ENCODE results near the gene FOXL3.
"Not testable (repeated sequence)": the region's sequence is repeated elsewhere in the genome, so short reads cannot be mapped to it uniquely, and the experiment has no call there.

The FOXL3 gene

GRCh38 chr7:292226-292625 is 2.3 kb downstream of the FOXL3 start:
- Histone ChIP-seq H3K9me3 (ENCODE audit: control insufficient read depth, low read length) (peaks cover 5% of the 10 kb centered on the region), H3K4me3 (ENCODE audit: extremely low read depth, insufficient read depth, low read length, poor library complexity, severe bottlenecking) (no peak overlapping the region), H3K36me3 (ENCODE audit: control insufficient read depth, insufficient read depth, low read length) (no peaks in the 10 kb centered on the region), H3K27ac (ENCODE audit: low read depth, low read length, severe bottlenecking) (no peak overlapping the region), H3K4me1 (ENCODE audit: control insufficient read depth, insufficient read depth, low read length, poor library complexity, severe bottlenecking) (no peaks in the 10 kb centered on the region)
- WGBS, 2 experiments (ENCODE audit: insufficient coverage in 2 of 2) = 86 to 89% methylated on average over 4 of the region's 7 CpGs

GRCh38 chr7:292826-293225 is 2.9 kb downstream of the FOXL3 start:
- H3K27ac ChIP-seq (ENCODE audit: low read depth, low read length, severe bottlenecking) = no peak overlapping the region

GRCh38 chr7:293681-294439 is 3.9 kb downstream of the FOXL3 start:
- WGBS, 2 experiments (ENCODE audit: insufficient coverage in 2 of 2) = 86 to 90% methylated on average over 16 to 23 of the region's 23 CpGs
- peaks cover 5% of the 10 kb centered on the region for H3K9me3 ChIP-seq (ENCODE audit: control insufficient read depth, low read length)

More at GRCh38 chr7:292826-293225, 2.9 kb downstream of the FOXL3 start:
- Histone ChIP-seq H3K4me3 (ENCODE audit: extremely low read depth, insufficient read depth, low read length, poor library complexity, severe bottlenecking) (no peak overlapping the region), H3K36me3 (ENCODE audit: control insufficient read depth, insufficient read depth, low read length) (no peaks in the 10 kb centered on the region), H3K9me3 (ENCODE audit: control insufficient read depth, low read length) (peaks cover 5% of the 10 kb centered on the region), H3K4me1 (ENCODE audit: control insufficient read depth, insufficient read depth, low read length, poor library complexity, severe bottlenecking) (no peaks in the 10 kb centered on the region)
- 86 to 89% methylated on average over 7 to 15 of the region's 15 CpGs for WGBS, 2 experiments (ENCODE audit: insufficient coverage in 2 of 2)

GRCh38 chr7:294440-295154 is 4.6 kb downstream of the FOXL3 start:
- H3K27ac ChIP-seq (ENCODE audit: low read depth, low read length, severe bottlenecking) = no peak overlapping the region
- no peaks in the 10 kb centered on the region for H3K4me1 ChIP-seq (ENCODE audit: control insufficient read depth, insufficient read depth, low read length, poor library complexity, severe bottlenecking)
- no peaks in the 10 kb centered on the region for H3K9me3 ChIP-seq (ENCODE audit: control insufficient read depth, low read length)
- H3K36me3 ChIP-seq (ENCODE audit: control insufficient read depth, insufficient read depth, low read length) = no peaks in the 10 kb centered on the region
- no peak overlapping the region for H3K4me3 ChIP-seq (ENCODE audit: extremely low read depth, insufficient read depth, low read length, poor library complexity, severe bottlenecking)
- 95 to 96% methylated on average over 21 to 23 of the region's 25 CpGs for WGBS, 2 experiments (ENCODE audit: insufficient coverage in 2 of 2)

More at GRCh38 chr7:293681-294439, 3.9 kb downstream of the FOXL3 start:
- H3K4me3 ChIP-seq (ENCODE audit: extremely low read depth, insufficient read depth, low read length, poor library complexity, severe bottlenecking) = no peak overlapping the region
- no peaks in the 10 kb centered on the region for H3K36me3 ChIP-seq (ENCODE audit: control insufficient read depth, insufficient read depth, low read length)
- H3K27ac ChIP-seq (ENCODE audit: low read depth, low read length, severe bottlenecking) = no peak overlapping the region
- H3K4me1 ChIP-seq (ENCODE audit: control insufficient read depth, insufficient read depth, low read length, poor library complexity, severe bottlenecking) = no peaks in the 10 kb centered on the region

- H3K36me3 ChIP-seq (ENCODE audit: control insufficient read depth, insufficient read depth, low read length) = no peaks in the 10 kb centered on the region
- 91 to 92% methylated on average over 23 to 26 of the region's 27 CpGs for WGBS, 2 experiments (ENCODE audit: insufficient coverage in 2 of 2)
- H3K9me3 ChIP-seq (ENCODE audit: control insufficient read depth, low read length) = no peaks in the 10 kb centered on the region
- no peak overlapping the region for H3K4me3 ChIP-seq (ENCODE audit: extremely low read depth, insufficient read depth, low read length, poor library complexity, severe bottlenecking)
- H3K27ac ChIP-seq (ENCODE audit: low read depth, low read length, severe bottlenecking) = no peak overlapping the region
- H3K4me1 ChIP-seq (ENCODE audit: control insufficient read depth, insufficient read depth, low read length, poor library complexity, severe bottlenecking) = no peaks in the 10 kb centered on the region
These were observed 5.5 kb downstream of the FOXL3 start for GRCh38 chr7:295155-296154.

- WGBS, 2 experiments (ENCODE audit: insufficient coverage in 2 of 2) = 87 to 88% methylated on average over 12 to 15 of the region's 20 CpGs
- Histone ChIP-seq H3K27ac (ENCODE audit: low read depth, low read length, severe bottlenecking) (no peak overlapping the region), H3K36me3 (ENCODE audit: control insufficient read depth, insufficient read depth, low read length) (no peaks in the 10 kb centered on the region), H3K9me3 (ENCODE audit: control insufficient read depth, low read length) (no peaks in the 10 kb centered on the region), H3K4me3 (ENCODE audit: extremely low read depth, insufficient read depth, low read length, poor library complexity, severe bottlenecking) (no peak overlapping the region), H3K4me1 (ENCODE audit: control insufficient read depth, insufficient read depth, low read length, poor library complexity, severe bottlenecking) (no peaks in the 10 kb centered on the region)
These were observed 6.5 kb downstream of the FOXL3 start for GRCh38 chr7:296373-296945.

GRCh38 chr7:297141-297540 is 7.2 kb downstream of the FOXL3 start:
- H3K4me3 ChIP-seq (ENCODE audit: extremely low read depth, insufficient read depth, low read length, poor library complexity, severe bottlenecking); H3K27ac ChIP-seq (ENCODE audit: low read depth, low read length, severe bottlenecking); H3K9me3 ChIP-seq (ENCODE audit: control insufficient read depth, low read length); H3K4me1 ChIP-seq (ENCODE audit: control insufficient read depth, insufficient read depth, low read length, poor library complexity, severe bottlenecking); H3K36me3 ChIP-seq (ENCODE audit: control insufficient read depth, insufficient read depth, low read length): not testable (repeated sequence)
- 93 to 96% methylated on average over 14 to 18 of the region's 24 CpGs for WGBS, 2 experiments (ENCODE audit: insufficient coverage in 2 of 2)

- H3K36me3 ChIP-seq (ENCODE audit: control insufficient read depth, insufficient read depth, low read length) = no peaks in the 10 kb centered on the region
- WGBS, 2 experiments (ENCODE audit: insufficient coverage in 2 of 2) = 89 to 90% methylated on average over 21 to 23 of the region's 24 CpGs
- no peaks in the 10 kb centered on the region for H3K9me3 ChIP-seq (ENCODE audit: control insufficient read depth, low read length)
- H3K4me3 ChIP-seq (ENCODE audit: extremely low read depth, insufficient read depth, low read length, poor library complexity, severe bottlenecking) = no peak overlapping the region
- no peak overlapping the region for H3K27ac ChIP-seq (ENCODE audit: low read depth, low read length, severe bottlenecking)
- H3K4me1 ChIP-seq (ENCODE audit: control insufficient read depth, insufficient read depth, low read length, poor library complexity, severe bottlenecking) = no peaks in the 10 kb centered on the region
These were observed 7.8 kb downstream of the FOXL3 start for GRCh38 chr7:297611-298374.

- Histone ChIP-seq H3K4me1 (ENCODE audit: control insufficient read depth, insufficient read depth, low read length, poor library complexity, severe bottlenecking) (no peaks in the 10 kb centered on the region), H3K36me3 (ENCODE audit: control insufficient read depth, insufficient read depth, low read length) (no peaks in the 10 kb centered on the region), H3K27ac (ENCODE audit: low read depth, low read length, severe bottlenecking) (no peak overlapping the region), H3K9me3 (ENCODE audit: control insufficient read depth, low read length) (no peaks in the 10 kb centered on the region), H3K4me3 (ENCODE audit: extremely low read depth, insufficient read depth, low read length, poor library complexity, severe bottlenecking) (no peak overlapping the region)
- WGBS, 2 experiments (ENCODE audit: insufficient coverage in 2 of 2) = 81 to 84% methylated on average over 15 of the region's 15 CpGs
These were observed 8.4 kb downstream of the FOXL3 start for GRCh38 chr7:298375-298702.

- H3K4me3 ChIP-seq (ENCODE audit: extremely low read depth, insufficient read depth, low read length, poor library complexity, severe bottlenecking) = no peak overlapping the region
- 76 to 80% methylated on average over 6 to 13 of the region's 13 CpGs for WGBS, 2 experiments (ENCODE audit: insufficient coverage in 2 of 2)
- no peaks in the 10 kb centered on the region for H3K4me1 ChIP-seq (ENCODE audit: control insufficient read depth, insufficient read depth, low read length, poor library complexity, severe bottlenecking)
- H3K27ac ChIP-seq (ENCODE audit: low read depth, low read length, severe bottlenecking) = no peak overlapping the region
- no peaks in the 10 kb centered on the region for H3K9me3 ChIP-seq (ENCODE audit: control insufficient read depth, low read length)
- no peaks in the 10 kb centered on the region for H3K36me3 ChIP-seq (ENCODE audit: control insufficient read depth, insufficient read depth, low read length)
These were observed 8.8 kb downstream of the FOXL3 start for GRCh38 chr7:298743-299142.

Data from mesodermal cell (in vitro differentiated cells).